ENCODE results near the gene PRDX2. TPM values are rescaled to one million over a fixed set of nuclear protein-coding genes. Genes with fewer than 3 reads are reported as not detected.

PRDX2 gene
- total RNA-seq, 1 donor from 2014 or later, result 750 TPM

DNA sequence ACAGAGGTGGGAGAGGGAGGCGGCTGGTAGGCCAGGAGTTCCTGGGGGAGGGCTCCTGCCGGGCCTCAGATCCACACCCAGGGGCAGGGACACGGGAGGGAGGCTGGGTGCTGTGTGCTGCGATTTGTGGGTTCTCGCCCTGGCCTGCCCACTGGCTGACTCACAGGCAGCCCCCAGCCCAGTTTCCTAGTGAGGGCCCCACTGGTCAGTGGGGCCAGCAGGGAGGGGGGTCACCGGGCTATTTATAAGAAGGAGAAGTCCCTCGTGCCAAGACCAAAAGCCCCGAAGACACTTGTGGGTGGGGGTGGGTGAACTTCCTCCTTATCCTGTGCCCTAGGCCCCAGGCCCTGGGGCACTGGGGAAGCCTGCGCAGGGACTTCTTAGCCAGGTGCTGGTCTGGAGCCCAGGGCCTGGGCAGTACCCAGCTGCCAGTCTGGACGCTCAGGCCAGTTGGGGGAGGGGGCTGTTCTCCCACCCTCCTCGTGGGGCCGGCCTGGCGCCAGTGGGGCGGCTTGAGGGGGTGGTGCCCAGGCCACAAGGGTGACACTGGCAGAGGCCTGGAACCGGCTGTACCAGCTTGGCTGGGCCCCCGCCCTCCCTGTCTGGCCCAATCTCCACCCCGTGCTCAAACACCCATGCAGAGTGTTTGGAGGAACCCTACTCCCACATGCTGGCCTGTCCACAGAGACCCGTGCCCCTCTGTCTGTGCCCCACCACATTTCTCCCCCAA is 15.3 kb downstream of the PRDX2 start:
- intact Hi-C loops (cut with micrococcal nuclease), result no loop called here
- DNase-seq, result peak; percentile 74
- no peak for ATAC-seq

DNA sequence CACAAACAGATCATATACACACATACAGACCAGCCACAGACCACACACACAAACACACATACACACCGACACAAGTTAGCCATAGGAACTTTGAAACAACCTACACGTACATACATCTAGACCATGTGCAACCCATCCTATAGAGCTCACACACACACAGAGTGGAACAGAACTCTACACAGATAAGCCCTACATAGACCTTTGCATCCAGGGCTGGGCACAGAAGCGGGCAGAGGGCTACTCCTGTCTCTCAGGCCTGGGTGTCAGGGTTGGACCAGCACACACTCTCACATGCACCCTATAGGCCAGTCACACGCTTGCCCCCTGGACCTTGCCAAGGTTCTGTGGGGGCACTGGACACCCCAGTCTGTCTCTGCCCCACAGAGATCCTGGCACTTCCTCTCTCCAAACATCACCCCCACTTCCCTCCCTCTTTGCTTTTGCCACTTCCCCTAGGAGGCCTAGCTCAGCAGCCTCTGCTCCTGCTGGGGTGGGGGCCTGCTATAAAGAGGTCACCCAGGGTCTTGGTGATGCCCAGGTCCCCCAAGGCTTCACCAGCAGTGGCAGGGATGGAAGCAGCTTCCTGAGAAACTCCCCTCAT is 16.1 kb downstream of the PRDX2 start:
- no peak for ATAC-seq
- intact Hi-C loops (cut with micrococcal nuclease), result no loop called here
- no peak for DNase-seq

DNA sequence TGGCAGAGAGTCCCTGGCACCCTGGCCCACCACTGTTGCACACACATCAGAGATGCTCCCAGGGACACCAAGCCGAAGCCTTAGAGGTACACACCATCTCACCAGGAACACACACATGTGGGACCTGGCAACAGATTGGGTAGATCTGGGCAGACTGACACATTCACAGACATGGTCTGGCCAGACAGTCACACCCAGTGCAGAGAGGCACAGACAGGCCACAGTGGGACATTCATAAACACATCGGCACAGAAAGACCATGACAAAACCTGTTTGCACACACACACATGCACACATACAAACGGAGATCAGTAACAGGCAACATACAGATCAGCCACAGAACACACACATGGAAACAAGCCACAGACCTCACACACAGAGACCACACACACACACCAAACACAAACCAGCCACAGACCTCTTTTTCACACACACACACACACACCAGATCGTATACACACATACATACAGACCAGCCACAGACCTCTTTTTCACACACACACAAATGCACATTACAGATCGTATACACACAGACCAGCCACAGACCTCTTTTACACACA is 16.6 kb downstream of the PRDX2 start:
- ATAC-seq (no peak), DNase-seq (no peak)
- intact Hi-C loops (cut with micrococcal nuclease), result no loop called here

DNA sequence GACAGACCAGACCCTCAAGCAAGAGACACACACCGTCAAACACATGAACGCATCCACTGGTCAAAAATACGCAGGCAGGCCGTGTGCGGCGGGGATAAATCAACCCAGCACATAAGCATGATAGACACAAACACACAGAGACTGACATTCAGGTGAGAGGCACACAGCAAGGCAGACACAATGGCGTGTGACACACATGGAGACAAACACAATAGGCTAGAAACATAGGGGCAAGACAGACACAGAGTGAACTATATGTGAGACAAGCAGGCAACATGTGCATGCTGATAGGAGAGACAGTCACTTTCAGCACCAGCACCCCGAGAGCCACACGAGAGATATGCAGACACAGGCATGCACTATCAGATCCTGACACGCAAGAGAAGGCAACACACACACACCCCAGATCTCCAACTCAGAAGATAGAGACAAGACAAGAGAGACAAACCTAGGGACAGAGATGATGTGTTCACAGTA is 17.2 kb downstream of the PRDX2 start:
- intact Hi-C loops (cut with micrococcal nuclease), result no loop called here
- ATAC-seq (no peak), DNase-seq (no peak)

DNA sequence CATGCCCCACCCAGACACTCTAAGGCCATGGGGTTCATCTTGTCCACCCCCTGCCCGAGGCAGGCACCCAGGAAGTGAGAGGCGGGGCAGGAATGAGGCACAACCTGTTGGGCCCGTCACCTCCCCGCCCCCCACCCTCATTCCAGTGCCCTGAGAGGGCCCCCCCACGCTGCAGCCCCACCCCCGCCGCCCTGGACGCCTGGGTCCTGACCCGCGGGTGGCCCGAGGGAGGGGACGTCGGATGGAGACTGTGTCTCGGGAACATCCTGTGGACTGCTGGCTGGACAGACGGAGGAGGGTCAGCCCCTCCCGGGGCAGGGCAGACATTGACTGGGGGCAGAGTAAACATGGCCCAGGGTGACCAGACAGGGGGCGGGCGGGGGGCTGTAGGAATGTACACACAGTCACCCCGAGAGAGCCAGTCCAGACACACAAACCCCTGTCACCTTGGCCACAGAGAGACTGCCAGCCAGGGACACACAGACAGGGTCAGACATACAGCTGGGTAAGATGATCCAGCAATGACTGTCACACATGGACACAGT is 17.7 kb downstream of the PRDX2 start:
- ATAC-seq, result peak; percentile 7

DNA sequence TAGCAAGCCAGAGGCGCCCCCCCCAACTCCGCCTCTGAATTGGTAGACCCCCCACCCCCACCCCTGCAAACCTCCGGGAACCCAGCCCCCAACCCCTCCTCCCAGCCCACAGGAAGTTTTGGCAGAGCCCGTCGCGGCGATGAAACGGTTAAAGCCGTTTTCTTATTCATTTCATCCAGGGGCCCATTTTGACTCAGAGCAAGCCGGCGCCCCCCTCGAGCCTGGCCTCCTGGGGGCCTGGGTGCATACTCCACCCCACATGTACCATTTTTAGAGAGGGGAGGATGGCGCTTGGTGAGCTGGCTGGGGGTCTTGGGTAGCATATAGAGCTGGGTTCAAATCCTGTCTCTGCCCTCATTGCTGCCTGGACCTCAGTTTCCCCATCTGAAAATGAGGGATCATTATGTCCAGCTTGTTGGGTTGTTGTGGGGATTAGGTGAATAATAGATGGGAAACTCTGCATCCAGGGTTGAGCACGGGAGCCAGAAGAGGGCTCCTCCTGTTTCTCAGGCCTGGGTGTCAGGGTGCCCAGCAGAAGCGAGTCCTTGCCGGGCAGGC is 18.2 kb downstream of the PRDX2 start:
- no peak for DNase-seq
- ATAC-seq, result no peak
- intact Hi-C loops (cut with micrococcal nuclease), result no loop called here

More for the DNA sequence above, 17.7 kb downstream of the PRDX2 start:
- DNase-seq, result peak; percentile 71
- intact Hi-C loops (cut with micrococcal nuclease), result no loop called here

DNA sequence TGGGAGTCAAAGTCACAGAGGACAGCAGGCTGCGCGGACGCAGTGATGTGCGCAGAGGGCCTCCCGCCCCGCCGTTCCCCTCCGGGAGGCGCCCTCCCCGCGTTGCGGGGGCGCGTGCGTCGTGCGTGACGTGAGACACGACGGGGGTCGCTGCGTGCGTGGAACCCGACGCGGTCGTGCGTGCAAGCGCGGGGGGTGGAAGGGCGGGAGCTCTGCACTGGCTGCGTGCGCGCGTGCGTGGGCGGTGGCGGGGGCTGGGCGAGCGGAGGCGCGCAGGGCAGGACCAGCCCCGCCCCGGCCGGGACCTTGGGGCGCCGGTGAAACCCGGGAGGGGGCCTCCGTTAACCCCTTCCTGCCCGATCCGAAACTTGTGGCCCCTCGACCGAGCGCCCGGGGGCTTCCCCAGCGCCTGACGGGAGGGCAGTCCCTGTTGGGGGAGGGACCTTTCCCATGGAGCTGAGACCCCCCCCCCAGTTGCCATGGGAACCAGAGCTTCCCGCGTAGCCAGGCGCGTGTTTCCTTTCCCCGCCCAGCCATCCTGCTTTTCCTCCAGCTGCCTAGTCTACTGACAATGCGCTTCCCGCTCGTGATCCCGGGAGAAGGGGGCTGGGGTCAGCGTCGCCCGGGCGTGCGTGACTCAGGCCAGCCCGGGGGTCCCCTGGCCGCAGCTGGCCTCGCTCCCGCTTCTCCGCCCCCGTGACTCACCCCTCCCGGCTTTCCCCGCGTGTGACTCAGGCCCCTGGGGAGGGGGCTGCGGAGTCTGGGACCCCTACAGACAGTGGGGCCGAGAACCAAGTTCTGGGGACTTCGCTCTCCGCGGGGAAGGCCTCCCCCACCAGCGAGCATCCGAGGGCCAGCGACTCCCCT is 18.9 kb downstream of the PRDX2 start:
- ATAC-seq (peak; percentile 71), DNase-seq (peak; percentile 96)
- intact Hi-C loops (cut with micrococcal nuclease), result no loop called here

DNA sequence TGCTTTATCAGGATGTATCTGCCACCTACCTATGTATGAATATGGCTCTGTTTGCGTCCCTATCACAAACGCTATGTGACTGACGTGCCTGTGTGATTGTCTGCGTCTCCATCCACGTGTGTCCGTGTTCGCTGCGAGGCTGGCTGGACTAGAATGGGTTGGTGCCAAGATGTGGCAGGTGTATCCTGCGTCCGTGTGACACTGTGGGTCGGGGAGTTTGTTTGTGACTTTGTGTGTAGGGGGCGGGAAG is 19.5 kb downstream of the PRDX2 start:
- intact Hi-C loops (cut with micrococcal nuclease), result no loop called here
- ATAC-seq (no peak), DNase-seq (no peak)

DNA sequence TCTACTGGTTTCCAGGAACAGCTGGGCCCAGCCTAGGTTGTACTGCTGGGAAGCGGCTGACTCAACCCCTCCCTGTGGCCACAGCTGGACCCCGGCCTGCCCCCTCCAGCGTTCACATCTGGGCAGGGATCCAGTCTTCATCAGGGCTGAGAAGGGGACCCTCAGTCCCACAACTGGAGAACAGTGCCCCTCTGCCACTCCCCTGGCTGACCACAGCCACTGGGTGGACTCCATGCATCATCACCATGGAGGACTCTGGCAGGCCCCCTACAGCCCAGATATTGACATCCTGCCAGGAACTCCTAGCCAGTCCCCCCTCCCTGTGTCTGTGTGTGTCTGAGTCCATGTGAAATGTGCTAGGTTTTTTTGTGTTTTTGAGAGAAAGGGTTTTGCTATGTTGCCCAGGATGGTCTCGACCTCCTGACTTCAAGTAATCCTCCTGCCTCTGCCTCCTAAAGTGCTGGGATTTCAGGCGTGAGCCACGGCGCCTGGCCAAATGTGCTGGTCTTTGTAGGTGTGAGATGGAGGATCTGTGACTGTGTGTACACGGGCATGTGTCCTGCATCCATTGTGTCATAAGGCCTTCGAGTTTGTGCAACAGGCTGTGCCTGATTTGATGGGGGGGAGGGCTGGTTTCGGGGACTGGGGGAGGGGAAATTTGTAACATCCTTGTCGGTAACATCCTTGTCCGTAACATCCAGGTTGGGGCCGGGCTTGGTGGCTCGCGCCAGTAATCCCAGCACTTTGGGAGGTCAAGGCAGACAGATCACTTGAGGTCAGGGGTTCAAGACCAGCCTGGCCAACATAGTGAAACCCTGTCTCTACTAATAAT is 22.2 kb downstream of the PRDX2 start:
- DNase-seq (peak; percentile 79), ATAC-seq (peak; percentile 26)
- intact Hi-C loops (cut with micrococcal nuclease), result no loop called here

DNA sequence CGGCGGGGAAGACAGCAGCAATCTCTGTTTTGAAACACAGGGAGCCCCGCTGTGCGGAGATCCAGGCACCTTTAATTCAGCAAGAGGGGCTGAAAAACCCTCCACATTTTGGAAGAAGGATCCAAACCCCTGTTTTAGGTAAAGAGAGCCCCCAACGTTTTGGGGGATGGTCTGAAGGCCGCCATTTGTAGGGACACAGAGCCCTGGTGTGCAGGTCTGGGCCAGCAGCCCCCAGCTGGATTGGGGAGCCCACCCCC is 22.8 kb downstream of the PRDX2 start:
- DNase-seq, result no peak
- ATAC-seq, result no peak
- intact Hi-C loops (cut with micrococcal nuclease), result no loop called here

DNA sequence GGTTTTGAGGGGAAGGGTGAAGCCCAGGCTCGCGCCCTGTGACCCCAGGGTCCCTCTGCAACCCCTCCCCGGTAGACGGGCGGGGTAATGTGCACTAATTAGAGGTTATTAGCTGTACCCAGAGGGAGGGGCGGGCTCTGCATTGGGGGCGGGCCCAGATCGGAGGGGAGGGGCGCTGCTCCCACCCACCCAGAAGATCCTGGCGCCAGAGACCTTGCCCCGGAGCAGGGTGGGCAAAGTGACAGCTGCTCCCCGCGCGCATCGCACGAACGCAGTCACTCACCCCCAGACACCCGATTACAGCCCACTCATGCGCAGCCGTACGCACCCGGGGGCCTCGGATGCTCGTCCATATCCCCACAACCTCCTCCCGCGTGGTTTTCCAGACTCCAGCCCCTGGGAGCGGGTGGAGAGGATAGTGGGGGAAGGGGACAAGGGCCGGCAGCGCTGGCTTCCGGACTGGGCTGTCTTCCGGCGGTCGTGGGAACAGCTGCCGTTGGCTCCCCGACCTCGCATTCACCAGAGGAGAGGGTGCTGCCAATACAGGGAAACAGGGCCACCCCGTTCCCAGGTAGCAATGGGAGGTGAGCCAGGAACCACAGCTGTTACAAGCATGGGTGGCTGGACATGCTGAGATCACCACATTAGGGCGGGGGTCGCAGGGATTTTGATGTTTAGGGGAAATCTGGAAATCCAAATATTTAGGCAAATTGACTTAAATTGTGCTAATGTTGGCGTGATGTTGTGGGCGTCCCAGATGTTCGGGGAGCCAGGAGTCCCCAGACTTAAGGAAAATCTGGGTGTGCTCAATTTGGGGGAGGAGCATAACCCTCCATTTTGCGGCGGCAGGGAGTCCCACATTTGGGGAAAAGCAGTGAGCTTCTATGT is 23.3 kb downstream of the PRDX2 start:
- intact Hi-C loops (cut with micrococcal nuclease), result no loop called here
- peak; percentile 85 for DNase-seq
- peak; percentile 45 for ATAC-seq

DNA sequence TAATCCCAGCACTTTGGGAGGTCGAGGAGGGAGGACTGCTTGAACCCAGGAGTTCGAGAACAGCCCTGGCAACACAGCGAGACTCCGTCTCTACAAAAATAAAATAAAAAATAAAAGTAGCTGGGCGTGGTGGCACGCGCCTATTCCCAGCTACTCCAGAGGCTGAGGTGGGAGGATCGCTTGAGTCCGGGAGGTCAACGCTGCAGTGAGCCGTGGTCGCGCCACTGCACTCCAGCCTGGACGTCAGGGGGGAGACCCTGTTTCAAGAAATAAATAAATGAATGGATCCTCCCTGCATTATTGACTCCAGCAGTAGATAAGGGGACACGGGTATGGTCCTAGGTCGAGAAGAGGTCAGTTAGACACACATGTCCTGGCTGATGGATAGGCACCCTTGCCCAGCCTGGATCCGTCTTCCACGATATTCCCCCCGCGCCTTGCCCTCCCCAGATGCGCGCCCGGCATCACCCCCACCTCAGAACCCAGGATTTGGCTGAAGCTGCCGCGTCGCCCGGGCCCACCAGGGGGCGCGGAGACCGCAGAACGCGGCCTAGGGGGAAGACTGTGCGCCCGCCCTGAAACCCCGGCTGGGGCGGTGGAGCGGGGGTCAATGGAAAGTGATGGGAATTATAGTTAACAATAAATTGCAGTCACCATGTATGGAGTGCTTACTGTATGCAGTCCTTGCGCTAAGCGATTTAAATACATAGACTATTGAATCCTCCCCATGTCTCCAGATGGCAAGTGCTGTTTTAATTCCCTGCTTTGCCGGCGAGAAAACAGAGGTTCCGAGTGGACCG is 24.2 kb downstream of the PRDX2 start:
- ATAC-seq, result peak; percentile 44
- intact Hi-C loops (cut with micrococcal nuclease), result loop anchor here (2.0 kb wide), 1 partner anchor 17 kb away; no protein-coding TSS in a partner anchor
- peak; percentile 90 for DNase-seq

DNA sequence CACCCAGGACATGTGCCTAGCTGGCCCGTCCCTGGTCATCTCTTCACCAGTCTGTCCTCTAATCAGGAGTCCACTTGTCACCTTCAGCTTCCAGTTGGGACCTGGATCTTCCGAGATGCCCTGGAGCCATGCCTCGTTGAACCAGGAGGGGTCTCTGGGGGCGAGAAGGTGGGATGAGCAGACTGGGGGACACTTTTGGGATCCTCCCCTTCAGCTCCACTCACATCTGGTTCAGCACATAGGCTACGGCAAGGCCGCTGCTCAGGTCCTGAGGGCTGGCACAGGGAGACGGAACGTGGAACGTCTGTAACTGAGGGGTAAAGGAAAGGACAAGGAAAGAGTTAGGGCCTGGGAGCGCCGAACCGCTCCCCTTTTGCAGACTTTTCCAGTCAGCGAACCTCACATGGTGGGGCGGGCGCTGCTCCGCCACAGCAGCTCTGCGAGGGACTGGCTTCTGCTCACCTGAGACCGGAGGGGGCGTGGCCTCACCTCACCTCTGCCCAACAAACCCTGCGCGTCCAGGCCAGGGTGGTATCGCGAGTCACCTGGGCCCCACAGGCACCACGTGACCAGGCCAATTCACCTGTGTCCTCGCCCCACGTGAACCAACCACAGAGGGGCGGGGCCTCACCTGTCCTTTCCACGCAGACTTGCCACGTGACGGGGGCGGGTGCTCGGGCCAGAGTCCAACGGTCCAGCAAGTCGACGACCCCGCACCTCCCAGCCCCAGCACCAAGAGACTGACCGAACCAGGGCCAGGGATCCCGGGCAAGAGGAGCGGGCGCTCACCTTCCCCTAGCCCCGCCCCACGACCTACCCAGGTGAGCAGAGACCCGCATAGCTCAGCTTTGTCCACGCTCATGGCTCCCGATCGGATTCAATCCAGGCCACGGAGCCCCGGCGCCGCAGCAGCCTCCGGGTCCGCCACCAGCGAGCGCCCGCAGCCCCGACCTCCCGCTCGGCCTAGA is 26.7 kb downstream of the PRDX2 start, which contains the start of gene HOOK2:
TSS of gene HOOK2 (minus strand) at position 965 of the 968 bp plus-strand sequence. CDS start at position 862, 103 bp downstream.
- intact Hi-C loops (cut with micrococcal nuclease), result no loop called here
- DNase-seq, result no peak
- no peak for ATAC-seq

DNA sequence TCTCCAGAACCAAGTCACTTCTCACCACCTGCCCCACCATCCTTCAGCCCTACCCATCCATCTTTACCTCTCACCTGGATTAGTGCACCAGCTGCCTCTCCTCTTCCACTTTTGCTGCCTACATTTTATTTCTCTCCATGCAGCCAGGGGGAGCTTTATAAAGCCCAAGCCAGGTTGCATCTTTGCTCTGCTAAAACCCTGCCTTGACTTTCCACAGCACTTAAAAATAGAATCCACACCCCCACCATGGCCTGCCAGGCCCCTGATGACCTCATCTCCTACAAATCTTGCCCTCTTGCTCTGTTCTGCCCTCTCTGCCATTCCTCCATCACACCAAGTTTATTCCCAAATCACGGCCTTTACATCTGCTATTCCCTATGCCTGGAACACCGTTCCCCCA is 28.0 kb downstream of the PRDX2 start:
- ATAC-seq (peak; percentile 47), DNase-seq (peak; percentile 55)
- intact Hi-C loops (cut with micrococcal nuclease), result no loop called here

DNA sequence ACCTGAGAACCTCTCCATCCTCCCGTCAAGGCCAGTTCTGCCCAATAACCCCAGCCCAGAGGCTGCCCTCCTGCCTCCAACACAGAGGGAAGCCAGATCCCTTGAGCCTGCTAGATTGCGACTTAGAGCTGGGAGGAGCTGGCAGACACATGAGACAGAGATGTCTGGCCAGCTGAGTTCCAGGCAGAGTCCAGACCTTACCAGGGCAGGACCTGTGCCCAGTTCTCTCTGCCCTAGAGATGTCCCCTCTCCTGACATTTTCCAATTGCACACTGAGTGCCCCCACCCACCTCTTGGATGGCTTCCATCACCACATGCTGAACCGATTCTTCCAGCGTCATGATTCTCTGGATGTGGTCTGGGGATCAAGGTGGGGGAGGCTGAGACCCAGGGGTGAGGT is 29.3 kb downstream of the PRDX2 start:
- intact Hi-C loops (cut with micrococcal nuclease), result no loop called here
- ATAC-seq (peak; percentile 71), DNase-seq (peak; percentile 72)

DNA sequence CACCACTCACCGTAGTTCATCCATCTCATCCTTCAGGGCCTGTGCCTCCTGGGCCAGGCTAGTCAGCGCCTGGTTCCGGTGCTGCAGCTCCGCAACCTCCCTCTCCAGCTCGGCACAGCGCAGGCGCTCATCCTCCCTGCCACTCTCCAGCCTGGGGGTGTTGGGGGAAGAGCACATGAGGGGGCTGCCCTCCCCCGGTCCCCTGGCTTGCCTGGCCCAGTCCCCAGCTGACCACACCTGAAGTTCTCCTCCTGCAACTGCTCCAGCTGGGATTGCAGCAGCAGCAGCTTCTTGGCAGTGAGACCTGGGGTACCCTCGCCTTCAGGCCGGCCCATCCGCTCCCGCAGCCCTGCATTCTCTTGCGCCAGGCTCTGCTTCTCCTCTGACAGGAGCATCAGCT is 30.7 kb downstream of the PRDX2 start:
- DNase-seq (no peak), ATAC-seq (no peak)
- intact Hi-C loops (cut with micrococcal nuclease), result no loop called here

All from left ventricle myocardium superior (tissue), 1 donor.